G401.6 (cell line): ENCODE measurements around the gene APOBEC4.

ENCODE experiments used
- FAIRE-seq: peaks from 2 replicates; lab custom pipeline; 2012; peaks lifted over from hg19 to GRCh38; lab: Jason Lieb, UNC

The APOBEC4 gene

GRCh38 chr1:183600136-183600535 lies 53.0 kb downstream of the APOBEC4 start:
- FAIRE-seq, result no peak

- no peak for FAIRE-seq
These were observed 54.7 kb downstream of the APOBEC4 start for GRCh38 chr1:183598386-183598785.

- FAIRE-seq, result no peak
These were observed 55.3 kb downstream of the APOBEC4 start for GRCh38 chr1:183597656-183598347.

- FAIRE-seq, result no peak
These were observed 56.6 kb downstream of the APOBEC4 start for GRCh38 chr1:183596500-183596899.
